GM21526 (cell line): ENCODE data around the gene C1R.
"Not testable (repeated sequence)": the region's sequence is repeated elsewhere in the genome, so short reads cannot be mapped to it uniquely, and the experiment has no call there.

Experiments
- ATAC-seq: cut with Tn5 transposase; IDR thresholded peaks from one replicate; pipeline ENCODE4 v1.9.1; 2021; ENCODE audit warnings: moderate library complexity; ENCODE audit not compliant: unreplicated experiment, low FRiP score

C1R gene

DNA sequence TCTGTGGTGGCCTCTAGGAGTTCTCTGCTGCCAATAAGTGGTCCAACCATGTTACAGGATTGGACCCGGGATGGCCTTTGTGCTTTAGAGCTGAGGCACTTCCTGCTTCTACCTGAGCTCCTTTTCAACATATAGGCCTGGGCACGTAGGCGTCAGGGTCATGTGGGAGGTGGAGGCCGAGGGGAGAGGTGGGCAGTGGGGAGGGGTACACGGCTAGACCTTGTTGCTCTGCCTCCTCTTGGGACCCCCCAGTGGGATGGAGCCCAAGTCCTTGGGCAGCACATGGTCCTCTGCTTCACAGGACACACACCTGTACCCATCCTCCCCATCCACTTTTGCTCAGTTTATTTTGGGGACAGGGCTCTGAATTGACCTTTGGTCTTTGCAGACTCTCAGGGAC lies 29.1 kb upstream of the C1R start:
- no peak for ATAC-seq

DNA sequence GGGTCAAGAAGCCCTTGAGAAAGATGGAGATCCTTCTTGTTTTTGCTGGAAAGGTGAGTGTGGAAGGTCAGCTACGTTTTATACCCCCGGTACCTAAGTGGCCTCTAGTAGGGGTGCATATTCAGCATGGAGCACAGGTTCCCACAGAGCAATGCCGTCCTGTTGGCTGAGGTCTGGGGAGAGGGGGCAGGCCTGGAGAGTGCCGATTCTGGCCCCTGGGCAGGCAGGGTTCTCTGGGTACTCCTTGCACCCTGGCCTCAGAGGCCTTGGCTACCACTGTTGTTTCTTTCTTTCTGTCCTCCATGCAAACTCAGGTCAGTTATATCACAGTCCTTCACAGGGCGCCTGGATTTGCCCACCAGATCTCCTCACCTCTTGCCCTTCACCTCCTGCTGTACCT lies 27.9 kb upstream of the C1R start:
- no peak for ATAC-seq

DNA sequence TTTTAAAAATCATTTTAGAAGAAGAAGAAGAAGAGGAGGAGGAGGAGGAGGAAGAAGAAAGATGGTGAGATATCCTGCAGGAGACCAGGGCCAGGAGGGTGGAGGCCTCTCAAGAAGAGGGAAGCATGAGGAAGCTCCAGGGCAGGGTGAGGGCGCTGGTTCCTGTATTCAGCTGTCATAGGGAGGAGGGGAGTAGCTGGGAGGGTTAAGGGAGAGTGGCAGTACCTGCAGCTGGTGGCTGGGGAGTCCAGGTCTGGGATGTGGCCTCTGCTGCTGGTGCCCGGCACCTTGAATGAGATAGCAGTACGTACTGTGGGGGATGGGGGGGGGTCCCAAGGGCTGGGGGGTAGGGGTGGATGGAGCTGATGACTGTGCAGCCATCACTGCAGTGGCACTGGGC lies 26.6 kb upstream of the C1R start:
- no peak for ATAC-seq

DNA sequence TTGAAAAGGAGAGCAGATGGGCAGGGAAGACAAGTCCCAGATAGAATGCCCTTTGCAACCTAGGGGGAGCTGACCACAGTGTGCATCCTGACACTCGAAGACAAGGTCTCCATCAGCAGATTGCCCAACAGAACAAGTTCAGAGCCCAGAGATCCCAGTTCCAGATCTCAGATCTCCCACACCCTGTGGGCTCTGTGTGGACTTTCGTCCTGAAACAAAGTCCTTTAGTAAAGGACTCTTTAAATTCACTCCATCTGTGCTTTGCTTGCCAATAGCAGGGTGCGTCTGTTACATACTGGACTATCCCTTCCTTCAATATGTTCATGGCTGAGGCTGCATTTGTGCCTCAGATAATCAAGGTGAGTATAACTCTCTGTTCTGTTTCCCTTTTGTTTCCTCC lies 25.4 kb upstream of the C1R start:
- ATAC-seq = no peak

DNA sequence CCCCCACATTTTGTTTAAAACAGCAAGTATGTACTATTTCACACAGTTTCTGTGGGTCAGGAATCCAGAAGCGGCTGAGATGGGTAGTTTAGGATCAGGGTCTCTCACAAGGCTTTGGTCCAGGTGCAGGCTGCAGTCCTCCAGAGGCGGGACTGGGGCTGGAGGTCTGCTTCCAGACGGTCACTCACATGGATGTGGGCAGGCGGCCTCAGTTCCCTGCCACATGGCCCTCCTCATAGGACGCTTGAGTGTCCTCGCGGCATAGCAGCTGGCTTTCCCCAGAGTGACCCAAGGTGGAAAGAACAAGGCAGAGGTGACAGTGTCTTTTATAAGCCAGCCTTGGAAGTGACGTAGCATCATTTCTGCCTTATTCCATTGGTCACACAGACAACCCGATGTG lies 24.7 kb upstream of the C1R start:
- ATAC-seq = no peak

DNA sequence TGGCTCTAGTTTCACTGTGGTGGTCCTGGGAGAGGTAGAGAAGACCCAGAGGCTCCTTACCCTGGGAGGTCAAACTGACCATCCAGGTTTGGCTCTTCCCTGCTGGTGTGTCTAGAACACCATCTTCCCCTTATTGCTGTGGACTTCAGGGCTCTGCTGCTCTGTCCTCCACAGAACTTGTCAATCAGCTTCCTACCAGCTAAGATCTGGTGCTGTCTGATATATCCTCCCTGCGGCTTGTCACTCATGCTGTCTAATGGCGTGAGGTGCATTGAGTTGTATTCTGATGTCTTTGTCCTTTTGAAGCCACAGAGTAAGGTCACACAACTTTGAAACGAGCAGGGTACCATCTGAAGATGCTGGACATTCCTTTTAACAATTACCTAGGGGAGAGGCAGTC lies 24.0 kb upstream of the C1R start:
- no peak for ATAC-seq

DNA sequence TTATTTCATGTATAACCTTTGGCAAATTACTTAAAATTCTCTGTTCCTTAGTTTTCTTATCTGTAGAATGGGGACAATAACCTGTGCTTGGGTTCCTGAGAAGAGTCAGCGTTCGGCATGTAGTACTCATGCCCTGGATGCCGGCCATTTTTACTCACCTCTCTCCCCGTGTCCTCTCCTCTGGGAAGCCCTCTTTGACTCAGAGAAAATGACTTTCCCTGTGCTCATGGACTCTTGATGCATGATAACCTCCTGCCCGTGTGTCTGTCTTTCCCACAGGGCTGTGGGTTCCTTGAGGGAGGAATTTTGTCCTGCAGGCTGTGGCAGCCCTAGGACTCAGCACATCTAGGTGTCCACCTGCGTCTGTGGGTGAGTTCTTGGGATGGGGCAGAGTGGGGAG lies 22.6 kb upstream of the C1R start:
- ATAC-seq = no peak

DNA sequence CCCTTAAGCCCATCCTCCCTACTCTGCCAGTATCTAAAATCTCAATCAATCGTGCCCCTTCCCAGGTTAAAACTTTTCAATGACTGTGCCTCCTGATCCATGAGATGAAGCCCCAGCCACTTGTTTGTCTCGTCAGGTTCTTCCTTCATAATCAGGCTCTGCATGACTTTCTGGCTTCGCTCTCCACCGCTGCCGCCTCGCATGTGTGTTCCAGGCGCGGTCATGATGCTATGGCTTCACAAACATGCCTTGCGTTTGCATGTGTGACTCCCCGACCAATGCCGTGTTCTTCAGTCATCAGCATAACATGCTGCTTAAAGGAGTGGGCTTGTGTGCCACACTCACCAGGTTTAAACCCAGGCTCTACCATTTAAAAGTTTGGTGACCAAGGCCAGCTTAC lies 21.8 kb upstream of the C1R start:
- ATAC-seq = no peak

DNA sequence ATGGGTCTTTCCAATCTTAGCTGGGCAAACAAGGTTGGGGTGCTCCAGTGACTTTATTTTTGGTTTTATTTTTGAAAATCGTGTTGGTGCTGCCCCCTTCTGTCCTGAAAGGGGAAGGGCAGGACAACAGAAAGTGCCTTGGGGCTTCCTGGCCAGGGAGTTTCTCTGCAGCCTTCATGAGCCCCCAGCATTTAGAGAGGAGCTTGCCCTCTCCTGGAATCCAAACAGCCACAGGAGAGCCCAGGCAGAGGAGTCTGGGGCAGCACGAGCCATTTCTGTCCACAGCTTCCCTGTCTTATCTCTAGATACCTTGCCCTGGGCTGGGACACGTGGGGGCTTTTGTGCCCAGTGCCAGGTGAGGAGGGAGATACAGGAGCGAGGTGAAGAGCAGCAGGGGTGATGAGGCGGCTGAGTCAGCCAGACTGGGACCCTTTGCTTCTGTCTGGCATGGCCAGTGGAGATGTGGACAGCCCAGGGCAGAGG lies 21.2 kb upstream of the C1R start:
- ATAC-seq = no peak

DNA sequence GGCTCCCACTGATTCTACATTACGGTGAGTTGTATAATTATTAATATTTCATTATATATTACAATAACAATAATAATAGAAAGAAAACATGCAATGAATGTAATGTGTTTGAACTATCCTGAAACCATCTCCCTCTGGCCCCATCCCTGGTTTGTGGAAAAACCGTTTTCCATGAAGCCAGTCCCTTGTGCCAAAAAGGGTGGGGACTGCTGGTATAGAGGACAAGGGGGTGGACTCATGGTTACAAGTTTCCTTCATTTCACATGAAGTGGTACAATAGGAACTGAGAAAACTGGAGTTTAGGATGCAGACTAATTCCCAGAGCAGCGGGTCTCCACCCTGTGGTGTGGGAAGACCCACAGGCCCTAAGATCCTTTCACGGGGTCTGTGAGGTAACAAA lies 19.8 kb upstream of the C1R start:
- no peak for ATAC-seq

DNA sequence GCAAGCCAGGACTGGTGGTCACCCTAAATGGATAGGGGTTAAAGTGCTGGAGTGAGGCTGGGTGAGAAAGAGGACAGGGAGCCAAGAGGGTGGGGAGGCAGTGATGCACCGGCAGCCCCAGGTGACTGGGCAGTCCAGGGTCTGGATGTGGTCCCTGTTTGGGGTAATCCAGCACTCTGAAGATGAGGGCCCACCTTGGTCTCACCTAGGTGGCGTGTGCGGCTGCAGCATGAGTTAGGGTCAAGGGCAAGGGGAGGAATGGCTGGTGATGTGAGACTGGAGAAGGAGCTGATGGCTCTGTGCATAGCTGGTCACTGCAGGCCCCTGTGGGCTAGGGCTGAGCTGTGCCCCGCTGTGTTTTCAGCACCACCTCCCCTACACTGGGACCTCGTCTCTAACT lies 18.4 kb upstream of the C1R start:
- ATAC-seq = no peak

DNA sequence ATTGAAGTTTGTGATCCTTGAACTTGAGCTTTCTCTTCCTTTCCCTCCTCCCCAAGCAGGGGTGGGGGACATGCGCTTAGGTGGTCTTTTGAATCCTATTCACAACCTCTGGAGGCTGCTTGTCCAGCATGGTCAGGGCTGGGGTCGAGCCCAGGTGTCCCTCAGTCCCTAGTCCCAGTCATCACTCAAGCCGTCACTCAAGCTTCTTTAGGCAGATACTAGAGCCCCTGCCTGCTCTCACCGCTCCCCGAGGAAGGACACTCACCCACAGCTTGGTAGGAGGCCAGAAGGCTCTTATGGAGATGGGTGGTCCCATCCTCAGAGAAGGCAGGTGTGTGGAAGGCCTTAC lies 17.3 kb upstream of the C1R start:
- no peak for ATAC-seq

DNA sequence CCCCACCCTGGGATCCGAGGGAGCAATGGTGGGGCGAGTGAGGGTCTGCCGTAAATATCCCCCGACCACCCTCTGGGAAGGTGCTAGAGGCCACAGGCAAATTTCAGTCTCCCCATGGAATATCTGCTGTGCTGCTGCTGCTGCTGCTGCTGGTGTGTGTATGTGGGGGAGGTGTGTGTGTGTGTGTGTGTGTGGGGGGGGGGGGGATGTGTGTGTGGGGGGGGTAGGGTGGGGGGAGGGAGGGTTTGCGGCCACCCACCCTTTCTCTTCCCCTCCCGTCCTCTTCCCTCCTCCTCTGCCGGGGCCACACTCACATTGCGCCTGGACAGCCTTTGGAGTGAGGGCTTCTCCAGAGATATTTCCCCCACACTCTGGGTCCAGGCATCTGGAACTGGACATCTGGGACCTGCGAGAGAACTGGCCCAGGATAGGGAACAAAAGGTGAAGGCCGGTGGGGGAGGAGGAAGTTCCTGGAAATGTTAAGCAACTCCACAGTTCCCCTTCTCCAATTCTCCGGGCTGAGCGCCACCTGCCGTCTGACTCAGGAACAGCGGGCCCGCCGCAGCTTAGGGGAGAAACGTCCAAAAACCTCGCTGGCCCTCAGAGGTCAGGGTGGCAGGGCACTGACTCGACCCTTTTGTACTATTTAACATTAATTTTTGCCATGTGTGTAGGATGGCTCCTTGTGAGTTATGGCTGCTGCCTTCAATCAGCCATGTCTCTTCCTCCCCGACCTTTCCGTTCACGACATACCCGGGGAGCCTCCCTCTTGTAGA lies 16.7 kb upstream of the C1R start, which contains the start of gene C1RL:
TSS of gene C1RL (minus strand) at position 419 of the 776 bp plus-strand sequence. CDS start at position 385, 34 bp downstream.
- ATAC-seq = no peak

DNA sequence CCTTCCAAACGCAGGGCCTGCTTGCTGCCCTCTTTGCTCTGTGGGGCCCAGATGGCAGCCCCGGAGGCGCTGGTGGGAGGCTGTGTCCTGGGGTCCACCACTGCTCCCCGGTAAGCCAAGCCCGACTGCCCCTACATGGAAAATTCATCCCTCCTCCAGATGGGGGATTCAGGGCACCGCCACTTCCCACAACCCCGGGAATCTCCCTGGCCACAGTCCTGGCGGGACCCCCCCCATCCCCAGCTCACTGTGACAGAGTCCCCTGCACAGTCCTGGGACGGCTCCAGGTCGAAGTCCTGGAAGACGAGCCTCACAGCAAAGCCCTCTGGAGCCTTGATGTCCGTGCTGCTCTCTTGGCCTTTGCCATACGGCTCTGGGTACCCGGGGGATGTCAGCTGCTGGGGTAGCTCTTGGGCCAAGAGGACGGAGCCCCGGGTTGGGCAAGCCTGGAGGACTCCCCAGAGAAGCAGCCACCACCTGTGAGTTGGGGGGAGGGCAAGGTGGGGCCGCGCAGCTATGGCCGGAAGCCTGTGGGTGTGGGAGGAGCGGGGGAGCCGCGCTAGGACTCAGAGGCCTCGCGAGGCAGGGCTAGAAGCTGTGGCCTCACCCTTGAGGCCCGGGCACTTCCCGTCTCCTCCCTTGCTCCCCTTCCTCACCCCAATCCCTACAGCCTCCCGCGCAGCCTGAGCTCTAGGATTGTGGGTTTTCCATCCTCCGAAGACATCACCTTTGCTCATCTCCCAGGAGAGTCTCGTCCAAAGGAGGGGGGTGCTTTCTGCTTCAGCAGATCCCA lies 16.0 kb upstream of the C1R start:
- peak; percentile 87 for ATAC-seq

DNA sequence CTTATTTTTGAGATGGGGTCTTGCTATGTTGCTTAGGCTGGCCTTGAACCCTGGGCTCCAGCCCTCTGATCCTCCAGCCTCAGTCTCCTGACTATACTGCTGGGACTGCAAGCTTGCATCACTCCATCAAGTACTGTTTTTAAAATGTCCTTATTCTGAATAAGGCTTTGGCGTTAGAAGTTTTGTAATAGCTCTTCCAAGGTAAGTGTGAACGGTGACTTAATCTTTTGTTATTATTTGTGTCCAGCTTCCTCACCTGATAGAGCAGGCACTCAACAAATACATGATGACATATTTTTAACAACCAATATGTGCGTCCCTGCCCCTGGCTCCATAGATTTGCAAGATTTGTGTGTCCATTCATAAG lies 15.4 kb upstream of the C1R start:
- ATAC-seq = peak; percentile 9

DNA sequence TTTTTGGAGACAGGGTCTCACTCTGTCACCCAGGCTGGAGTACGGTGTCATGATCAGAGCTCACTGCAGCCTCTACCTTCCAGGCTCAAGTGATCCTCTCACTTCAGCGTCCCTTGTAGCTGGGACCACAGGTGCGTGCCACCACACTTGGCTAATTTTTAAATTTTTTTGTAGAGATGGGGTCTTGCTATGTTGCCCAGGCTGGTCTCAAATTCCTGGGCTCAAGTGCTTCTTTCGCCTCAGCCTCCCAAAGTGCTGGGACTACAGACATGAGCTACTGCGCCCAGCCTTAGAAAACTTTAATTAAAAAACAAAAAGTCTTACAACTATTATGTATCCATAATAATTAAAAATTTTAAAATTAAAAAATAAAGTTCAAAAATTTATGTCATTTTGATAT lies 14.9 kb upstream of the C1R start:
- not testable (repeated sequence) for ATAC-seq

DNA sequence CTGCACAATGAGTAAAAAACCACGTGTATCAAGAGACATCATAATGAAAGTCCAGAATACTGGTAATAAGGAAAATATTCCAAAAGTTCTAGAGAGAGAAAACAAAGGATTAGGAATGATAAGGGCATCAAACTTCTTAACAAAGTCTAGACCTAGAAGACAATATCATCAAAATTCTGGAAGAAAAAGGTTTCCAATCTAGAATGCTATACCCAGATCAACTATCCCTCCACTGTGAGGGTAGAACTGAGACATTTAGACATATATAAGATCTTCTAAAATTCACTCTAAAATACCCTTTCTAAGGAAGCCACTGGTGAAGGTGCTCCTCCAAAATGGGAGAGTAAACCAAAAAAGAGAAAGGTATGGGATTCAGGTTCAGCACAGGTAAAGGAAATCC lies 13.8 kb upstream of the C1R start:
- no peak for ATAC-seq

DNA sequence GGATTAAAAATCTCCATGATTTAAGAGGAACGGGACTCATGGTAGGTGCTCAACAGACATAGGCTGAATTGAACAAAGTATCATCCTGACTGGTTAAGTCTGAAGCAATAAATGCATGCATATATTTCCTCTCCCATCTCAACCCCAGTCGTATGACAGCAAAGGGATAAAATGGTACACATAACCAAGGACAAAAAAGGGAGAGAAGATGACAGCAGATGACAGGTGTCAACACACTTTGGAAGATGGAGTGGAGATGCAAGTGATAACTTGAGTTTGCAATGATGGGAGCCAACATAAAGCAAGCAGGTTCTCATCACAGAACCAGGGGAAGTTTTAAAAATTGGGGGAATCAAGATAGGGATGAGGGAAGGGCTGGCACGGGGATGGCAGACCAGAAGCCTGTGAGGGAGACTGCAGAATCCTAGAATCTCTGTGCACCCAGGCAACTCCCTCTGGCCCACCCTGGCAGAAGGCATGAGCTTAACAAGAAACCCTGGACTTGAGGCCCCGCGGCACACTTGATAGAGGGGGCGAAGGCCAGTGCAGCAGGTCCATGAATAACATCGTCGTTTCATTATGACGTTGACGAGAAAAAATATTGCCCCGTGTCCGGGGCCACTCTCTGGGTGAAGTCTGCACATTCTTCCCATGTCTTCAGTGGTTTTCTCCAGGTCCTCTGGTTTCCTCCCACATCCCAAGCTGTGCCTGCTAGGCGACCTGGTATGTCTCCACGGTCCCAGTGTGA lies 11.8 kb upstream of the C1R start:
- ATAC-seq = no peak

DNA sequence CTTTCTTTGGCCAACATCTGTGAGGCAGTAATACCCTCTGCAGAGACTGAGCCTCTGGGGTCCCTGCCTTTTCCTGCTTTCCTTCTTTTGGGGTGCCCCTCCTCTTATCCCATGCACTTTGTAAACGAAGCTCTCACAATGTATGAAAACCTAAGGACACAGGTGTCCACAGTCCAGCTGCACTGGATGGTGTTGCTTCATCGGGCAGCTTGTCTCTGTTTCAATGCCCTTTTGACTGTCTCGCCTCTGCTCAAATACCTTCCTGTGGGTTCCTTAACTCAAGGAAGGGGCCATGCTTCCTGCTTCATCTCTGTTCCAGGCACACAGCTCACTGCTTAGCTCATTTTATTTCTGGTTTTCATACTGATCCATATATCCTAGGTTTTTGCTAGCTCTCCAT lies 10.3 kb upstream of the C1R start:
- no peak for ATAC-seq

DNA sequence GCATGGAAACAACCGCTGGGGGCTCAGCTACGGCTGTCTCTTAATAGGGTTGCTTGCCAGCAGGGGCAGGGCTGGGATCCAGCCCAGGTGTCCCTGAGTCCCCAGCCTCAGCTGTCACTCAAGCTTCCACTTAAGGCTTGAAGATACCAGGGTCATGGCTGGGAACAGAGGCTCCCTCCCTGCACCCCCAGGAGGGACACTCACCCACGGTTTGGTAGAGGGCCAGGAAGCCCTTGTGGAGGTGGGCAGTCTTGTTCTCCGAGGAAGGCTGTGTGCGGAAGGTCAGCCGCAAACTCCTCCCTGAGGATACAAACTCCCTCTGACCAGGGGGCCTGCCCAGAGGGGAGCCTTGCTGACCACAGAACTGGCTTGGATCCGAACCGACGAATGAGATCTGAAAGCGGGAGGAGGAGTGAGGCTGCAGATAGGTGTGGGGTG lies 9.5 kb upstream of the C1R start:
- no peak for ATAC-seq

DNA sequence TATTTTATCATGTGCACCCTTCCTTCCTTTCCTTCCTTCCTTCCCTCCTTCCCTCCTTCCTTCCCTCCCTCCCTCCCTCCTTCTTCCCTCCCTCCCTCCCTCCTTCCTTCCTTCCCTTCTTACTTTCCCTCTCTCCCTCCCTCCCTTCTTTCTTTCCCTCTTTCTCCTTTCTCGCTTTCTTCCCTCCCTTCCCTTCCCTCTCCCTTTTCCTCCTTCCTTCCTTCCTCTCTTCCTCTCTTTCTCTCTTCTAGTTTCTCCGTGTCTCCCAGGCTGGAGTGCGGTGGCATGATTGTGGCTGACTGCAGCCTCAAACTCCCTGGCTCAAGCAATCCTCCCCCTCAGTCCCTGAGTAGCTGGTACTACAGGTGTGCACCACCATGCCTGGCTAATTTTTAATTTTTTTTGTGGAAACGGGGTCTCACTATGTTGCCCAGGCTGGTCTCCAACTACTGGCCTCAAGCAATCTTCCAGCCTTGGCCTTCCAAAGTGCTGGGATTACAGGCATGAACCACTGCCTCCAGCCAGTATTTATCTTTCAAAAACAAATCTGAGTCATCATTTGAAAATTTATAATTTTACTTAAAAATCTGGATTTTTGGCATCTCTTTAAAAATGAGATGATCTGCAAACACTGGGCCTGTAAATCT lies 8.9 kb upstream of the C1R start:
- no peak for ATAC-seq
